Fibroblast of lung (primary cell): ENCODE results near the gene KRTAP12-4.
"Not testable (repeated sequence)": the region's sequence is repeated elsewhere in the genome, so short reads cannot be mapped to it uniquely, and the experiment has no call there.

Experiments used
- CTCF ChIP-seq, 2 donors: IDR thresholded peaks in 1 of 2; conservative IDR thresholded peaks in 1 of 2; 1 replicate in 1 of 2; 2 replicates in 1 of 2; pipeline ENCODE4 v1.5.1; 2011 to 2012; ENCODE audit warnings: low read length in 2 of 2, control low read depth in 1 of 2, inconsistent platforms in 1 of 2, low read depth in 1 of 2, mild to moderate bottlenecking in 1 of 2
- EZH2 ChIP-seq: IDR thresholded peaks from 2 replicates; pipeline ENCODE4 v1.5.1; 2012; ENCODE audit warnings: low read length, control low read depth, mild to moderate bottlenecking; ENCODE audit errors: missing control alignments

- TF ChIP-seq EZH2; CTCF (conservative IDR thresholded peaks at IDR 0.05 in 1 of 2, IDR thresholded peaks at IDR 0.05 in 1 of 2; ENCODE audit: low read depth in 1 of 2, low read length in 2 of 2): not testable (repeated sequence)
Measured at GRCh38 chr21:44638506-44639330, 15.7 kb downstream of the KRTAP12-4 start.
